Muscle layer of duodenum (tissue), 2 donors: Measurements from ENCODE around the gene VSIG2.
"Not testable (repeated sequence)": the region's sequence is repeated elsewhere in the genome, so short reads cannot be mapped to it uniquely, and the experiment has no call there.

Experiments used
- H3K27ac ChIP-seq: one replicate; pipeline ENCODE4 v1.7.0; 2013; ENCODE audit warnings: mild to moderate bottlenecking, low read length
- H3K27me3 ChIP-seq: one replicate; pipeline ENCODE4 v1.7.0; 2013; ENCODE audit warnings: low read depth, mild to moderate bottlenecking, control low read depth, low read length
- H3K36me3 ChIP-seq, 2 donors: one replicate each; pipeline ENCODE4 v1.7.0; 2013; ENCODE audit warnings: low read length in 2 of 2, control low read depth in 1 of 2, mild to moderate bottlenecking in 1 of 2; ENCODE audit not compliant: insufficient read depth in 2 of 2, control insufficient read depth in 1 of 2
- H3K4me1 ChIP-seq, 2 donors: one replicate each; pipeline ENCODE4 v1.7.0; 2013; ENCODE audit warnings: low read length in 2 of 2, mild to moderate bottlenecking in 2 of 2, control low read depth in 1 of 2, moderate library complexity in 1 of 2; ENCODE audit not compliant: insufficient read depth in 2 of 2, control insufficient read depth in 1 of 2
- H3K4me3 ChIP-seq, 2 donors: one replicate each; pipeline ENCODE4 v1.7.0; 2013; ENCODE audit warnings: low read length in 2 of 2, low read depth in 1 of 2, mild to moderate bottlenecking in 1 of 2
- H3K9me3 ChIP-seq, 2 donors: one replicate each; pipeline ENCODE4 v1.7.0; 2013; ENCODE audit warnings: low read length in 2 of 2, control low read depth in 1 of 2, mild to moderate bottlenecking in 1 of 2; ENCODE audit not compliant: control insufficient read depth in 1 of 2
- donor health status: healthy.

VSIG2 gene

GRCh38 chr11:124784051-124784450 lies 32.0 kb upstream of the VSIG2 start:
- H3K4me3 ChIP-seq, result no peak overlapping the region
- H3K27me3 ChIP-seq, result no peaks in the 10 kb centered on the region
- no peak overlapping the region for H3K27ac ChIP-seq
- H3K4me1 ChIP-seq, result no peaks in the 10 kb centered on the region
- H3K9me3 ChIP-seq, result no peaks in the 10 kb centered on the region
- no peaks in the 10 kb centered on the region for H3K36me3 ChIP-seq

GRCh38 chr11:124783002-124783401 lies 30.9 kb upstream of the VSIG2 start:
- Histone ChIP-seq H3K27me3 (no peaks in the 10 kb centered on the region), H3K9me3 (no peaks in the 10 kb centered on the region), H3K4me3 (no peak overlapping the region), H3K4me1 (no peaks in the 10 kb centered on the region), H3K27ac (no peak overlapping the region), H3K36me3 (no peaks in the 10 kb centered on the region)

- no peaks in the 10 kb centered on the region for H3K27me3 ChIP-seq
- peaks cover 0 to 3% of the 10 kb centered on the region in 2 donors for H3K36me3 ChIP-seq
- no peaks in the 10 kb centered on the region for H3K4me1 ChIP-seq
- H3K27ac ChIP-seq, result no peak overlapping the region
- no peak overlapping the region for H3K4me3 ChIP-seq
- no peaks in the 10 kb centered on the region for H3K9me3 ChIP-seq
Observed at GRCh38 chr11:124779568-124779967, 27.5 kb upstream of the VSIG2 start.

GRCh38 chr11:124778281-124778680 lies 26.2 kb upstream of the VSIG2 start:
- Histone ChIP-seq H3K27me3 (no peaks in the 10 kb centered on the region), H3K27ac (no peak overlapping the region), H3K4me3 (no peak overlapping the region), H3K9me3 (no peaks in the 10 kb centered on the region), H3K36me3 (peaks cover 0 to 7% of the 10 kb centered on the region in 2 donors), H3K4me1 (no peaks in the 10 kb centered on the region)

GRCh38 chr11:124776865-124777645 lies 25.0 kb upstream of the VSIG2 start:
- Histone ChIP-seq H3K27me3 (no peaks in the 10 kb centered on the region), H3K27ac (no peak overlapping the region), H3K9me3 (no peaks in the 10 kb centered on the region), H3K4me3 (no peak overlapping the region), H3K4me1 (no peaks in the 10 kb centered on the region), H3K36me3 (peaks cover under 1 to 7% of the 10 kb centered on the region in 2 donors)

- not testable (repeated sequence) for H3K27me3 ChIP-seq, H3K27ac ChIP-seq, H3K4me3 ChIP-seq, H3K4me1 ChIP-seq, H3K9me3 ChIP-seq
- peaks cover 9 to 34% of the 10 kb centered on the region in 2 donors for H3K36me3 ChIP-seq
Observed at GRCh38 chr11:124770959-124771358, 18.9 kb upstream of the VSIG2 start.

GRCh38 chr11:124769806-124770774 lies 18.0 kb upstream of the VSIG2 start:
- H3K4me1 ChIP-seq, result no peaks in the 10 kb centered on the region
- peaks cover 14 to 34% of the 10 kb centered on the region in 2 donors for H3K36me3 ChIP-seq
- H3K4me3 ChIP-seq, result no peak overlapping the region
- H3K9me3 ChIP-seq, result no peaks in the 10 kb centered on the region
- H3K27ac ChIP-seq, result no peak overlapping the region
- H3K27me3 ChIP-seq, result no peaks in the 10 kb centered on the region

- Histone ChIP-seq H3K27ac (no peak overlapping the region), H3K9me3 (no peaks in the 10 kb centered on the region), H3K4me1 (no peaks in the 10 kb centered on the region), H3K36me3 (peaks cover 14 to 27% of the 10 kb centered on the region in 2 donors), H3K4me3 (no peak overlapping the region), H3K27me3 (no peaks in the 10 kb centered on the region)
Observed at GRCh38 chr11:124768914-124769313, 16.9 kb upstream of the VSIG2 start.

- peaks cover 3 to 22% of the 10 kb centered on the region in 2 donors for H3K4me1 ChIP-seq
- peaks cover 8 to 27% of the 10 kb centered on the region in 2 donors for H3K36me3 ChIP-seq
- H3K27ac ChIP-seq, result no peak overlapping the region
- H3K9me3 ChIP-seq, result no peaks in the 10 kb centered on the region
- H3K4me3 ChIP-seq, result no peak overlapping the region
- peaks cover 17% of the 10 kb centered on the region for H3K27me3 ChIP-seq
Observed at GRCh38 chr11:124766156-124766555, 14.1 kb upstream of the VSIG2 start.

GRCh38 chr11:124763156-124763947 lies 11.3 kb upstream of the VSIG2 start:
- H3K27ac ChIP-seq, result no peak overlapping the region
- no peaks in the 10 kb centered on the region for H3K9me3 ChIP-seq
- H3K36me3 ChIP-seq, result peaks cover 5 to 17% of the 10 kb centered on the region in 2 donors
- H3K27me3 ChIP-seq, result peaks cover 40% of the 10 kb centered on the region
- H3K4me1 ChIP-seq, result peaks cover 3 to 43% of the 10 kb centered on the region in 2 donors
- H3K4me3 ChIP-seq, result peak overlapping the region; percentile 67 to 68
